DND-41 (cell line): ENCODE measurements around the gene OBSCN.

Source experiments
- EZH2 ChIP-seq: IDR thresholded peaks from 3 replicates; pipeline ENCODE4 v1.6.1; 2012; ENCODE audit warnings: borderline replicate concordance, low read depth, mild to moderate bottlenecking, moderate library complexity, low read length, inconsistent platforms; ENCODE audit not compliant: severe bottlenecking
- TF ChIP-seq, protein P1 (sequence below): IDR thresholded peaks from 2 replicates; pipeline ENCODE4 v1.5.1; 2012; ENCODE audit warnings: borderline replicate concordance, low read length, moderate library complexity, mild to moderate bottlenecking; ENCODE audit not compliant: poor library complexity, severe bottlenecking; ENCODE audit errors: extremely low read depth

DNA sequence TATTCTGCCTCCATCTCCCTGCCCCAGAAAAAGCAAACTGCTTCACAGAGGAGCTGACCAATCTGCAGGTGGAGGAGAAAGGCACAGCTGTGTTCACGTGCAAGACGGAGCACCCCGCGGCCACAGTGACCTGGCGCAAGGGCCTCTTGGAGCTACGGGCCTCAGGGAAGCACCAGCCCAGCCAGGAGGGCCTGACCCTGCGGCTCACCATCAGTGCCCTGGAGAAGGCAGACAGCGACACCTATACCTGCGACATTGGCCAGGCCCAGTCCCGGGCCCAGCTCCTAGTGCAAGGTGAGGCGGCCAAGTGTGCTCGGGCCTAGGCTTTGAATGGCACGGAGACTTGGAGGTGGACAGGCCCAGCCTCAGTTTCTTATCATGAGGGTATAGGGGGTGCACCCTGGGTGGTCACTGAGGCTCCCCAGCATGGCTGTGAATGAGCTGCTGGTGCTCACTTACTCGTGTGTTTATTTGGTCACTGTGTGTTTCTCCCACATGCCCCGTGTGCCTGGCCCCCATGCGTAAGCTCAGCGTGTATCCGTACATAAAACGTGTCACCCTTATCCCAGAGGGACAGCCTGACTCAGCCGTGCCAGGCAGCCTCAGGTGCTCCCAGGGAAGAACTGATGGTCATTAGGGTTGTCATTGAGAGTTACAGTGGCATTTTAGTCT lies 75.8 kb downstream of the OBSCN start:
- TF ChIP-seq, protein P1, sequence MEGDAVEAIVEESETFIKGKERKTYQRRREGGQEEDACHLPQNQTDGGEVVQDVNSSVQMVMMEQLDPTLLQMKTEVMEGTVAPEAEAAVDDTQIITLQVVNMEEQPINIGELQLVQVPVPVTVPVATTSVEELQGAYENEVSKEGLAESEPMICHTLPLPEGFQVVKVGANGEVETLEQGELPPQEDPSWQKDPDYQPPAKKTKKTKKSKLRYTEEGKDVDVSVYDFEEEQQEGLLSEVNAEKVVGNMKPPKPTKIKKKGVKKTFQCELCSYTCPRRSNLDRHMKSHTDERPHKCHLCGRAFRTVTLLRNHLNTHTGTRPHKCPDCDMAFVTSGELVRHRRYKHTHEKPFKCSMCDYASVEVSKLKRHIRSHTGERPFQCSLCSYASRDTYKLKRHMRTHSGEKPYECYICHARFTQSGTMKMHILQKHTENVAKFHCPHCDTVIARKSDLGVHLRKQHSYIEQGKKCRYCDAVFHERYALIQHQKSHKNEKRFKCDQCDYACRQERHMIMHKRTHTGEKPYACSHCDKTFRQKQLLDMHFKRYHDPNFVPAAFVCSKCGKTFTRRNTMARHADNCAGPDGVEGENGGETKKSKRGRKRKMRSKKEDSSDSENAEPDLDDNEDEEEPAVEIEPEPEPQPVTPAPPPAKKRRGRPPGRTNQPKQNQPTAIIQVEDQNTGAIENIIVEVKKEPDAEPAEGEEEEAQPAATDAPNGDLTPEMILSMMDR: no peak
- TF ChIP-seq EZH2: no peak
